Ovary (tissue), 3 donors: Measurements from ENCODE around the gene DNAJB2.

Source experiments
- EP300 ChIP-seq: sonication (generic); formaldehyde crosslinking; IDR thresholded peaks from one replicate; pipeline ENCODE4 v1.6.1; 2017; ENCODE audit warnings: antibody characterized with exemption
- POLR2A ChIP-seq: fragments of 450-650 bp; IDR thresholded peaks from one replicate; pipeline ENCODE4 v1.6.1; 2017; ENCODE audit warnings: antibody characterized with exemption, mild to moderate bottlenecking, moderate library complexity
- TF ChIP-seq, protein P1 (sequence below), 3 donors: fragments of 450-650 bp in 2 of 3; fragments of 200-600 bp in 1 of 3; IDR thresholded peaks; one replicate each; pipeline versions ENCODE4 v1.5.1 to v1.8.0; 2016 to 2022; ENCODE audit warnings: antibody characterized with exemption in 3 of 3, mild to moderate bottlenecking in 1 of 3
- donor health status: DM: no; HTN: no; CAD: no.

DNA sequence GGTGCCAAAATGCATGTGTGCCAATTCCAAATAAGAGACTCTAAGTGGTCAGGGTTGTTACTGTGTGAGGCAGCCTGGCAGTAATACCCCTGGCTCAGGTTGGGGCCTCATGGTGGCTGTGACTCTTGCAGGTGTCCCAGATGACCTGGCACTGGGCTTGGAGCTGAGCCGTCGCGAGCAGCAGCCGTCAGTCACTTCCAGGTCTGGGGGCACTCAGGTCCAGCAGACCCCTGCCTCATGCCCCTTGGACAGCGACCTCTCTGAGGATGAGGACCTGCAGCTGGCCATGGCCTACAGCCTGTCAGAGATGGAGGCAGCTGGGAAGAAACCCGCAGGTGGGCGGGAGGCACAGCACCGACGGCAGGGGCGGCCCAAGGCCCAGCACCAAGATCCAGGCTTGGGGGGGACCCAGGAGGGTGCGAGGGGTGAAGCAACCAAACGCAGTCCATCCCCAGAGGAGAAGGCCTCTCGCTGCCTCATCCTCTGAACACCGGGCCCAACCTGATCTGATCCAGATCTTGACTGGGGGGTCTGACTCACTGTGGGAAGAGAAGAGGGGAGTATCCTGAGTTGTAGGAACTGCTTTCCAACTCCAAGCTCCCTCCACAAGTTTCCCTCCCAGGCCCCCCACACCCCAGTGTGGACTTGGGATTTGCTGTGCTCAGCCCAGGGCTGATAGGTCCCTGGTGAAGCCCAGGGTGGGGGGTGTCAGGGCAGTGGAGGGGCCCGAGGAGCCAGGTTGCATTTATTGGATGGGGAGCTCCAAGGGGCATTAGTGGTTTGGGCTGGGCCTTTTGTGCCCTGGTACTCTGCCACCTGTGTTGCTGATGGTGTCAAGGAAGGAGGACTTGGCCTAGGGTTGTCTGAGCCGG lies 5.6 kb downstream of the DNAJB2 start:
- TF ChIP-seq, protein P1, sequence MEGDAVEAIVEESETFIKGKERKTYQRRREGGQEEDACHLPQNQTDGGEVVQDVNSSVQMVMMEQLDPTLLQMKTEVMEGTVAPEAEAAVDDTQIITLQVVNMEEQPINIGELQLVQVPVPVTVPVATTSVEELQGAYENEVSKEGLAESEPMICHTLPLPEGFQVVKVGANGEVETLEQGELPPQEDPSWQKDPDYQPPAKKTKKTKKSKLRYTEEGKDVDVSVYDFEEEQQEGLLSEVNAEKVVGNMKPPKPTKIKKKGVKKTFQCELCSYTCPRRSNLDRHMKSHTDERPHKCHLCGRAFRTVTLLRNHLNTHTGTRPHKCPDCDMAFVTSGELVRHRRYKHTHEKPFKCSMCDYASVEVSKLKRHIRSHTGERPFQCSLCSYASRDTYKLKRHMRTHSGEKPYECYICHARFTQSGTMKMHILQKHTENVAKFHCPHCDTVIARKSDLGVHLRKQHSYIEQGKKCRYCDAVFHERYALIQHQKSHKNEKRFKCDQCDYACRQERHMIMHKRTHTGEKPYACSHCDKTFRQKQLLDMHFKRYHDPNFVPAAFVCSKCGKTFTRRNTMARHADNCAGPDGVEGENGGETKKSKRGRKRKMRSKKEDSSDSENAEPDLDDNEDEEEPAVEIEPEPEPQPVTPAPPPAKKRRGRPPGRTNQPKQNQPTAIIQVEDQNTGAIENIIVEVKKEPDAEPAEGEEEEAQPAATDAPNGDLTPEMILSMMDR (IDR thresholded peaks at IDR 0.05): no peak
- no peak for TF ChIP-seq EP300
- TF ChIP-seq POLR2A: no peak
